ENCODE results near the gene GPR135.

Gene GPR135

DNA sequence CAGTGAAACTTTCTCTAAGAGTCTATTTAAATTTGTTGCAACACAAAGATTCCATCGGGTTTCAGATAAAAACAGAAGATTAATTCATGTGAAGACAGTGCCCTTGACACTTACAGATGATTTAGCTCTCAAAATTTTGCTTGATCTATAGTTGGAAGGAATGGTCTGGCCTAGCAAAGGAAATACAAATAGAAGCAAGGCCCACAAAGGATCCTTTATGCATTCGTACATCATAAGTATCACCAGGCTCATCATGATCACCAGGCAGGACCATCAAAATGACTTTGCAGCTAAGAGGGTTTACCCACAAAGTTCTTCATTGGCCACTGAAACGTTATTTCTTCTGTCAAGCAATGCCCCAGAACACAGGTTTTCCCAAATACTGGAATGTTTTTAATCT is 43.9 kb upstream of the GPR135 start:
- no peak for TF ChIP-seq SIN3A (IDR thresholded peaks at IDR 0.05; ENCODE audit: borderline replicate concordance, insufficient read depth, low read length)
- TF ChIP-seq REST (IDR thresholded peaks at IDR 0.05; ENCODE audit: insufficient read depth in 1 of 2, low read depth in 2 of 2, low read length in 2 of 2) = no peak
- no peak for TF ChIP-seq TAF1 (IDR thresholded peaks at IDR 0.05; ENCODE audit: borderline replicate concordance, insufficient read depth, low read length)
- no peak for TF ChIP-seq POLR2AphosphoS5 (IDR thresholded peaks at IDR 0.05; ENCODE audit: low read depth, low read length)
- TF ChIP-seq FOXP2 (optimal IDR thresholded peaks at IDR 0.05; ENCODE audit: borderline replicate concordance, extremely low read depth, extremely low read length, insufficient read depth) = no peak

- TF ChIP-seq SIN3A (IDR thresholded peaks at IDR 0.05; ENCODE audit: borderline replicate concordance, insufficient read depth, low read length) = no peak
- no peak for TF ChIP-seq POLR2AphosphoS5 (IDR thresholded peaks at IDR 0.05; ENCODE audit: low read depth, low read length)
- TF ChIP-seq FOXP2 (optimal IDR thresholded peaks at IDR 0.05; ENCODE audit: borderline replicate concordance, extremely low read depth, extremely low read length, insufficient read depth) = no peak
- TF ChIP-seq REST (IDR thresholded peaks at IDR 0.05; ENCODE audit: insufficient read depth in 1 of 2, low read depth in 2 of 2, low read length in 2 of 2) = no peak
- no peak for TF ChIP-seq TAF1 (IDR thresholded peaks at IDR 0.05; ENCODE audit: borderline replicate concordance, insufficient read depth, low read length)
Observed at GRCh38 chr14:59507752-59508103, 42.5 kb upstream of the GPR135 start.

DNA sequence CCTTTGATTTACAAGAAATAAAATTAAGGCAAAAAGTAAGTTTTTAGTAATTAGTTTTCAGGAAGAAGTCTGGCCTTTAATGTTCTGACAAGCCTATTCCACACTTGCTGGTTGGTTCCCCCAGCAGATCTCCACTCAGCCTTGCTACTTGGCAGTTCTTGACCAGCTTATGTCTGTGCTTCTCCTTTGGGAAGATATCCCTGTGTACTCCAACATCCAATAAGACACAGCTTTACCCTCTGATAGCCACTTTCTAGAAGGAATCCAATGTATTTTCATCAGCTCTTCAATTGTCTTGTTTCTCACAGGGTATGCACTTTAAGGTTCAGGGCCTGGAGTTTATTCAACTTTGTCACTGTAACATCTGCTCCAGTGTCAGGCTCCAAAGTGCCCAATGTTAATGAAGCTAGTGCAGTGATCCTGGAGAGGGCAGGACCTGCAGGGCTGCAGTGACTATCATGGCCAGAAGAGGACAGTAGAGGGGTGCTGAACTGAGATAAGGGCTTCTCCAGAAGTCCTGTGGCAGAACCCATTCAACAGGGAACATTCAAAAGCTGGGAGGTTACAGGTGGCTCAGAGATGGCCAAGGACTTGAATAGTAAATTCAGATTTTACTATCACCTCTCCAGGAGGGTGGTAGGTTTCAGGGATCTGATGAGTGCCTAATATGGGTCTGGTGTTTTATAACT is 42.0 kb upstream of the GPR135 start:
- TF ChIP-seq REST (IDR thresholded peaks at IDR 0.05; ENCODE audit: insufficient read depth in 1 of 2, low read depth in 2 of 2, low read length in 2 of 2) (no peak), SIN3A (IDR thresholded peaks at IDR 0.05; ENCODE audit: borderline replicate concordance, insufficient read depth, low read length) (no peak), POLR2AphosphoS5 (IDR thresholded peaks at IDR 0.05; ENCODE audit: low read depth, low read length) (no peak), FOXP2 (optimal IDR thresholded peaks at IDR 0.05; ENCODE audit: borderline replicate concordance, extremely low read depth, extremely low read length, insufficient read depth) (no peak), TAF1 (IDR thresholded peaks at IDR 0.05; ENCODE audit: borderline replicate concordance, insufficient read depth, low read length) (no peak)

DNA sequence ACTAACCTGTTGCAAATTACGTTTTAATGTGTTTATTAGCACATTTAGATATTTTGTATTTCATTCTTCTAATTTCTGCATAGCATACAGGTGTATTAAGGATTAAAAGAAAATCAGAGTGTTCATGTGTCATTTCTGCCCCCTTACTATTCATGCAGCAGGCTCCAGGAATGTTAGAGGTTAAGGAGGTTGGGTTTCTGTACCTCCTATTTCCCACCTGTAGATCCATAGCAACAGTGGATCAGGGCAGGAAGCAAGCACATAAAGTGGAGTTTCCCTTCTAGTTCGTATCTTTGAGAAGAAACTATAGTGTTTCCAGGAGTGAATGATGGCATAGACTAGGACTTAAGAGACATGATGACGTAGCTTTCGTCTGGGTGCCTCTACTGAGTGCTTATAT is 38.1 kb upstream of the GPR135 start:
- TF ChIP-seq TAF1 (IDR thresholded peaks at IDR 0.05; ENCODE audit: borderline replicate concordance, insufficient read depth, low read length) (no peak), REST (IDR thresholded peaks at IDR 0.05; ENCODE audit: insufficient read depth in 1 of 2, low read depth in 2 of 2, low read length in 2 of 2) (no peak), POLR2AphosphoS5 (IDR thresholded peaks at IDR 0.05; ENCODE audit: low read depth, low read length) (no peak), SIN3A (IDR thresholded peaks at IDR 0.05; ENCODE audit: borderline replicate concordance, insufficient read depth, low read length) (no peak), FOXP2 (optimal IDR thresholded peaks at IDR 0.05; ENCODE audit: borderline replicate concordance, extremely low read depth, extremely low read length, insufficient read depth) (no peak)

All from PFSK-1 (cell line).